Measurements from ENCODE around the gene FAM168A. TPM values are rescaled to one million over a fixed set of nuclear protein-coding genes. Genes with fewer than 3 reads are reported as not detected.
A peak's percentile ranks its signal among the peaks of the same experiment; 100 is the strongest.

Gene FAM168A
- total RNA-seq, 1 donor from 2014 or later, result 25.6 TPM

GRCh38 chr11:73532310-73532709, 65.6 kb downstream of the FAM168A start:
- ATAC-seq (ENCODE audit: poor library complexity), result no peak
- intact Hi-C loops (cut with DNase I), result no loop called here
- DNase-seq, result no peak

- no peak for ATAC-seq (ENCODE audit: poor library complexity)
- no peak for DNase-seq
- intact Hi-C loops (cut with DNase I), result no loop called here
Observed at GRCh38 chr11:73531386-73531785, 66.5 kb downstream of the FAM168A start.

- ATAC-seq (ENCODE audit: poor library complexity), result peak; percentile 46
- intact Hi-C loops (cut with DNase I), result no loop called here
- DNase-seq, result no peak
Observed at GRCh38 chr11:73530109-73530508, 67.8 kb downstream of the FAM168A start.

- intact Hi-C loops (cut with DNase I), result no loop called here
- no peak for DNase-seq
- no peak for ATAC-seq (ENCODE audit: poor library complexity)
Observed at GRCh38 chr11:73529204-73529530, 68.7 kb downstream of the FAM168A start.

GRCh38 chr11:73528483-73529203, 69.3 kb downstream of the FAM168A start:
- ATAC-seq (ENCODE audit: poor library complexity), result peak; percentile 40
- intact Hi-C loops (cut with DNase I), result no loop called here

GRCh38 chr11:73528013-73528412, 69.9 kb downstream of the FAM168A start:
- ATAC-seq (ENCODE audit: poor library complexity) (no peak), DNase-seq (no peak)
- intact Hi-C loops (cut with DNase I), result no loop called here

More at GRCh38 chr11:73528483-73529203, 69.3 kb downstream of the FAM168A start:
- DNase-seq, result no peak

GRCh38 chr11:73525611-73526010, 72.3 kb downstream of the FAM168A start:
- no peak for DNase-seq
- ATAC-seq (ENCODE audit: poor library complexity), result no peak
- intact Hi-C loops (cut with DNase I), result no loop called here

GRCh38 chr11:73524774-73525173, 73.1 kb downstream of the FAM168A start:
- ATAC-seq (ENCODE audit: poor library complexity) (no peak), DNase-seq (no peak)
- intact Hi-C loops (cut with DNase I), result no loop called here

GRCh38 chr11:73521621-73522020, 76.3 kb downstream of the FAM168A start:
- DNase-seq, result no peak
- no peak for ATAC-seq (ENCODE audit: poor library complexity)
- intact Hi-C loops (cut with DNase I), result no loop called here

- ATAC-seq (ENCODE audit: poor library complexity), result no peak
Observed at GRCh38 chr11:73520353-73521061, 77.4 kb downstream of the FAM168A start.

GRCh38 chr11:73519266-73519665, 78.6 kb downstream of the FAM168A start:
- no peak for ATAC-seq (ENCODE audit: poor library complexity)
- DNase-seq, result no peak
- intact Hi-C loops (cut with DNase I), result no loop called here

More at GRCh38 chr11:73520353-73521061, 77.4 kb downstream of the FAM168A start:
- intact Hi-C loops (cut with DNase I), result no loop called here
- DNase-seq, result no peak

GRCh38 chr11:73518195-73518594, 79.7 kb downstream of the FAM168A start:
- ATAC-seq (ENCODE audit: poor library complexity) (no peak), DNase-seq (no peak)
- intact Hi-C loops (cut with DNase I), result no loop called here

- intact Hi-C loops (cut with DNase I), result no loop called here
- DNase-seq, result no peak
- ATAC-seq (ENCODE audit: poor library complexity), result no peak
Observed at GRCh38 chr11:73516080-73516479, 81.8 kb downstream of the FAM168A start.

GRCh38 chr11:73513707-73514106, 84.2 kb downstream of the FAM168A start:
- ATAC-seq (ENCODE audit: poor library complexity), result no peak
- intact Hi-C loops (cut with DNase I), result no loop called here

GRCh38 chr11:73510877-73511276, 87.0 kb downstream of the FAM168A start:
- no peak for ATAC-seq (ENCODE audit: poor library complexity)
- intact Hi-C loops (cut with DNase I), result no loop called here
- no peak for DNase-seq

More at GRCh38 chr11:73513707-73514106, 84.2 kb downstream of the FAM168A start:
- no peak for DNase-seq

- no peak for ATAC-seq (ENCODE audit: poor library complexity)
- intact Hi-C loops (cut with DNase I), result no loop called here
- DNase-seq, result no peak
Observed at GRCh38 chr11:73510106-73510505, 87.8 kb downstream of the FAM168A start.

- DNase-seq (no peak), ATAC-seq (ENCODE audit: poor library complexity) (no peak)
- intact Hi-C loops (cut with DNase I), result no loop called here
Observed at GRCh38 chr11:73509188-73509587, 88.7 kb downstream of the FAM168A start.

- DNase-seq (no peak), ATAC-seq (ENCODE audit: poor library complexity) (no peak)
- intact Hi-C loops (cut with DNase I), result no loop called here
Observed at GRCh38 chr11:73508243-73509176, 89.4 kb downstream of the FAM168A start.

GRCh38 chr11:73507086-73507485, 90.8 kb downstream of the FAM168A start:
- intact Hi-C loops (cut with DNase I), result no loop called here
- ATAC-seq (ENCODE audit: poor library complexity) (no peak), DNase-seq (no peak)
